ENCODE data around the gene THUMPD1.
A peak's percentile ranks its signal among the peaks of the same experiment; 100 is the strongest.
"Not testable (repeated sequence)": the region's sequence is repeated elsewhere in the genome, so short reads cannot be mapped to it uniquely, and the experiment has no call there.

THUMPD1 gene

DNA sequence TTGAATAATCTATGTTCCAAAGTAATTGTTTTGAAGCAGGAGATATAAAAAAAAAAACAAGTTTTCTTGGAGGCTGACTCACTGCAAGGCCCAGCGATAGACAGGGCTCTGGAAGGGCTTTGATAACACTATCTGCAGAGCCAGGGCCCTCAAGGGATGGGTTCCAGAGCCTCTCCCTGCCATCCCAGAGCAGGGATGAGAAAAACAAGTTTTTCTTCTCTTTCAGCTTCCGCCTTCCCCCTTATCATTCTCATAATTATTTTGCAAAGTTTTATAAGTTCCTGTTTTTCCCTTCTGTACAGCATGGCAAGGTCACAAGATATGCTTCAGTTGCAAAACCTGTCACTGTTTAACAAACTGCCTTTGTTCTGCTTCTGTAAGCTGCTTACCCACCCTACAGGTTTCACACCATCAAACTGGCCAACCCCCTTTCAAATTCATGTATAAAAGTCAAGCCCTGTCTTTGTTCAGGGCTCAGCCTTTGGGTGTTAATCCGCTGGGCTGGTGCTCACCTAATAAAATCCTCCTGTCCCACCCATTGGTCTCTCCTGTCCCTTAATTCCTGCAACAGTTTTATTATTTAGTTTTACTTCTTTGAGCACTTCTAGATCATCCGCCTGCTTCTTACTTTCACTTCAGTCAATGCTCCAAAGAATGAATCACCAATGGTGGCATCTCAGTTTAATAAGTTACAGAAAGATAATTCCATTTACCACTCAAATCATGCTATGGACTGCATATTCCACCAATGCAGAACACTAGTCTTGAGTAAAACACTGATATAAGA, 5.6 kb upstream of the THUMPD1 start:
- DNase-seq (ENCODE audit: low read depth) = no peak

DNA sequence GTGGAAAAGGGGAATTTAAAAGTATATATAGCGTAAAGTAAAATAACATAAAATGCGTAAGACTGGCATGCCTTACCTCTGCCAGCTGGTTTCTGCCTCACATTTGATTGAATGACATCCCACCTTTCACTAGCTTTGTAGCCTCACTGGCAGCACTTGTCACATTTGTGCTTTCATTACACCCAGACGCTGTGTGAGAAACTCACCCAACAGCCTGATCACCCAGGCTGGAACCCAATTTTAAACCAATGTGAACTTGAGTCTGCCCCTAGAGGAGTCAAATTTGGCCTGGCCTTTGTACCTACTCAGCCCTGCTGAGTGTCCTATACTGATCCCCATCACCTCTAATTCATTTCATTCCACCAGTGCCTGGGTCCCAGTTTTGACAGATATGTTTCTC, 4.8 kb upstream of the THUMPD1 start:
- DNase-seq (ENCODE audit: low read depth) = no peak

DNA sequence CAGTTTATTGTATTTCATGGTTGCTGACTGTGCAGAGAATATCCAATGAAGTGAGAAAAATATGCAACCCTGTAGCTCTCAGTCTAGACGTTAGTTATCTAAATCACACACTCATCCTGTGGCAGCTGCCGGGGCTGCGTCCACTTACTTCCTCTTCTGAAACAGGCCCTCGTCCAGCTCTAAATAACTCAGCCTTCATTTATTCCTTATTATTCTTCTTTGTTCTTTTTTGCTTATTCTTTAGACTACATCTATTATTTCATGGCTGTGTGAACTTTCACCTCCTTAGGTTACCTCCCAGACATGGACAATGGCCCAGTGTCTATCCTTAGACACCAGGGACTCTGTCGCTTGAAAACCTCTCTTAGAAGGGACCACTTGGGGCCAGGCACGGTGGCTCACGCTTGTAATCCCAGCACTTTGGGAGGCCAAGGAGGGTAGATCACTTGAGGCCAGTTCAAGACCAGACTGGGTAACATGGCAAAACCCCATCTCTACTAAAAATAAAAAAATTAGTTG, 3.4 kb upstream of the THUMPD1 start:
- no peak for DNase-seq (ENCODE audit: low read depth)

DNA sequence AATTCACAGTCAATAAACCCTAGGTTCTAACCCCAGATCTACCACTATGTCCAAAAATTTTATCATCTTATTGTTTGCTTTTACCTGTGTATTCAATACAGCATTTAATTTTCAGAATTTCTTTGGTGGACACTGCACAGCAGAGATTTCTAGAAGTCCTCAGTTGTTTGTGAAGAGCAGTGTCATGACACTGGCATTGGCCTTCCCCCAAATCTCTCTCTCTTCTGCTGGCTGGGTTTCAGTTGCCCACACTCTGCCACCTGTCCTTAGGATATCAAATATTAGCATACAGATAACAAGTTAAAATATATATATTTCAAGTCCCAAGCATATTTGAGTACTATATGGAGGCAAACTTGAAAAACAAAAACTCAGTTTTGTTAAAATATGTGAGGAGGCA, 2.0 kb upstream of the THUMPD1 start:
- DNase-seq (ENCODE audit: low read depth) = no peak

- DNase-seq (ENCODE audit: low read depth) = peak; percentile 50
These were observed 607 bp downstream of the THUMPD1 start for GRCh38 chr16:20740901-20741521.

DNA sequence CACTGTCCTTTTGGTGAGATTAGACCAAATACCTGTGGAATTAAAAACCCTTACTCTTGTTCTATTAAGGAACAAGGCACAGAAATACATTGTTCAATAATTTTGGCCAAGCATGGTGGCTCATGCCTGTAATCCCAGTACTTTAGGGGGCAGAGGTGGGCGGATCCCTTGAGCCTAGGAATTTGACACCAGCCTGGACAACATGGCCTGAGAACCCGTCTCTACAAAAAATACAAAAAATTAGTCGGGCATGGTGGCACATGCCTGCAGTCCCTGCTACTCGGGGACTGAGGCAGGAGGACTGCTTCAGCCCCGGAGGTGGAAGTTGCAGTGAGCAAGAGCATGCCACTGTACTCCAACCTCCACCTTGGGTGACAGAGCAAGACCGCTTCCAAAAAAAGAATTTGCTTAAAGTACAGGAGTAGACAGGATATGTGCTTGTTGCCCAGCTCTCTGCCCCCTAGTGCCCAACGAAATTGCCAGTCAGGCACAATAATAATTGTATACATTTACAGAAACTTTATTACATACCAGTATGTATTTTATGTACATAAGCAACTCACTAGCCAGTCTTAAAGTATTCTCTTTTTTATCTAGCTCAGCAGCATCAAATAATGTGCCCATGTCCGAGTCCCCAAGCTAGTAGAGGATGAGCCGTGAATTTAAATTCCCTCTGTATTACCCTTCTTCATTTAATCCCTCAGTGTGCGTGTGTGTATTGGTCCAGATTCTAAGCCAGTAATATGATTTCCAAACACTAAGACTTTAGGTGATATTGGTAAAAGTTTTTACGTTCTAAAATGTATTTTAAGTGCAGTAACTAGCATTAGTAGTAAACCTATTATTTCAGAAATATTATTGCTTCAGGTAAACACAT, 1.4 kb downstream of the THUMPD1 start:
- DNase-seq (ENCODE audit: low read depth) = no peak

DNA sequence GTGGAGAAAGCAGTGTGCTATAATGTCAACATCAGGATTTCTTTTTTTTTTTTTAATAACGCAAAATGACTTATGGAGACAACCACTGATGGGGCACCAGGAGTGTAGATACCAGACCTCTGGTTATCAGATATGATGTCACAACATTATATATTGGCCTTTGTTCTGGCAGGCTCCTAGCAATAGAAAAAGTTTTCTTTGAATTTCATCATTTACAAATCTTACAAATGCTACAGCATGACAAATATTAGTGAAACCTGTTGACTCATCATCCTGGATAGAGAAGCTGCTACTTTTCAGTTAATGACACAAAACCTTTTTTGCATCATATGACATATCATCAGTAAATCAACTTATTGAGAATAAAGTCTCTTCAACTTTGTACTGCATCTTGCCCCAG, 6.1 kb downstream of the THUMPD1 start:
- no peak for DNase-seq (ENCODE audit: low read depth)

DNA sequence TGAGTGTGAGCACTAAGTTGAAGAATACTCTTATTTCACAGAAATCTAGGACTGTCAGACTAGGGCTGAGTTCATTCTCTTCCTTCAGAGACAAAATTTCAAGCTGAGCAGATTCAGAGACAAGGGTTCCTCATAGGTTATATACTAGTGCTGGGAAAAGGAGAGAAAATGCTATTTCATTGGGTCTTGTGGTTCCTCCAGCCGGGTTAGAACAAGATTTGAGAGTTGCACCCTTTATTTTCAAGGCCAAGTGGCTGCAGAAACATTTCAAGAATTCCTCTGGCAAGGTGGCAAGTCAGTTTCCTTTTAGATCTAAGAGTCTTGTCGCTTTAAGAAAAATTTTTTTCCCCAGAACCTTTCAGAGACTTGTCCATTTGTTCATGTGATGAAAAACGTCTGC, 6.8 kb downstream of the THUMPD1 start:
- no peak for DNase-seq (ENCODE audit: low read depth)

DNA sequence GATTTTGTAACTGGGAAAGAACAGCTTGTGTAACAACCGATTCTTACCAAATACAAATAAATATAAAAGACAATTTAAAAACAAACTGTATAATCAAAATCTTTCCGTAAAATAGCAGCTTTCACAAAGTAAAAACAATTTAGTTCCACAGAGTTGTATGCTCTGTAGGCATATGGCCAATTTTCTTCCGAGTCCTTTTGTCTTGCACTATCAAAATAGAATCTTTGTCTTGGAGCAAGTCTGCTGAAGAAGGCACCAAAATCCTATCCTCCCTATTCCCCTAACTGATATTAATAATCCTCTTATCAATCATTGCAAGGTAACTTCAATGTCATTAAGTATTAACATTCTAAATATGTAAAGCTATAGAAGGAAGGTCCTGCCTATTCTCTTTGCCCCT, 7.6 kb downstream of the THUMPD1 start:
- DNase-seq (ENCODE audit: low read depth) = no peak

GRCh38 chr16:20729141-20729540, 12.5 kb downstream of the THUMPD1 start:
- DNase-seq (ENCODE audit: low read depth) = no peak

GRCh38 chr16:20727181-20727580, 14.4 kb downstream of the THUMPD1 start:
- no peak for DNase-seq (ENCODE audit: low read depth)

DNA sequence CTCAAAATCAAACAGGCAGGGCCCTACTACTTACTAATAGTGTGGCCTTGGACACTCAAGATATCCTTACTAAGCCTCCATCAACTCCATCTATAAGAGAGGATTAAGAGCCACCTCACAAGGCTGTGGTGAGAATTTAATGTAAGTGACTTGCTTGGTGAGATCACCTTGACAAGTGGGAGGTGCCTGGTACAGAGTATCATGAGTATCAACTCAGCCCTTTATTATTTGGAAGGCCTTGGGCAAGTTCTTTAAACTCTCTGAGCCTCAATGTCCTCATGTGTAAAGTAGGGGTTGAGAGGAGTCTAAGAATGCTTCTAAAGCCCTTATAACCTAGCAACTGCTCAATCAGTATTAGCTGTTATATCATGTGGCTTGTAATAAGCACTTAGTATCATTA, 15.0 kb downstream of the THUMPD1 start:
- no peak for DNase-seq (ENCODE audit: low read depth)

- DNase-seq (ENCODE audit: low read depth) = no peak
These were observed 21.4 kb downstream of the THUMPD1 start for GRCh38 chr16:20720251-20720650.

GRCh38 chr16:20717718-20718117, 23.9 kb downstream of the THUMPD1 start:
- DNase-seq (ENCODE audit: low read depth) = not testable (repeated sequence)

DNA sequence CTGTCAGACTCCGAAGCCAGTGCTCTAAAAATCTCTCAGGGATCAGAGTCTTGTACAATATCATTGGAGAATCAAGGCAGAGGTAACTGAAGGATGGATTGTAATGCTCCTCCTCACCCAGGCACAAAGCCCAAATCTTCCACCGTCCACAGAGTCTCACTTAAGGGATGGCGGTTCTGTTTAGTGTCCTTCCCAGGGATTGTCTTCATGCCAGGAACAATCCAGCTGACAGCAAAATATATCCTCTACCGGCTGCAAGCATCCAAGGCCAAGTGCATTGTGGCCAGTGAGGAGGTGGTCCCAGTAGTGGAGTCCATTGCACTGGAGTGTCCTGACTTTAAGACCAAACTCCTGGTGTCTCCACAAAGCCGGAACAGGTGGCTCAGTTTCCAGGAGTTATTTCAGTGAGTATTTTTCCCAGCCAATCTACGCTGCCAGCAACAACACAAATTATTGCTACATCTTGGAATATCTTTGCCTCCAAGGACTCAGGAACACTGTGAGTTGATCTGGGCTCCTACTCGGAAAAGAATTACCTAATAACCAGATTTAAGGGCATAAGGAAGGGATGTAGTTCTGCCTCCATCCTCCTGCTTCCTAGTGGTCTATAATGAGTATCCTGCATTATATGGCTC, 30.2 kb downstream of the THUMPD1 start:
- DNase-seq (ENCODE audit: low read depth) = no peak

DNA sequence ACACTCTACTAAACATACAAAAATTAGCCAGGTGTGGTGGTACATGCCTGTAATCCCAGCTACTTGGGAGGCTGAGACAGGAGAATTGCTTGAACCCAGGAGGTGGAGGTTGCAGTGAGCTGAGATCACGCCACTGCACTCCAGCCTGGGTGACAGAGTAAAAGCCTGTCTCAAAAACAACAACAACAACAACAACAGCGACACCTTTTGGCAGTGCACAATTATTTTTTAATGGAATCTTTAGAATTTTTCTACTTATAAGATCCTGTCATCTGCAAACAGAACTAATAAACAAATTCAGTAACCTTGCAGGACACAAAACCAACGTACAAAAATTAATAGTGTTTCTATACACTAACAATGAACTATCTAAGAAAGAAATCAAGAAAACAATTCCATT, 33.5 kb downstream of the THUMPD1 start:
- DNase-seq (ENCODE audit: low read depth) = not testable (repeated sequence)

GRCh38 chr16:20707461-20707860, 34.2 kb downstream of the THUMPD1 start:
- DNase-seq (ENCODE audit: low read depth) = no peak

- DNase-seq (ENCODE audit: low read depth) = not testable (repeated sequence)
These were observed 35.6 kb downstream of the THUMPD1 start for GRCh38 chr16:20705972-20706371.

DNA sequence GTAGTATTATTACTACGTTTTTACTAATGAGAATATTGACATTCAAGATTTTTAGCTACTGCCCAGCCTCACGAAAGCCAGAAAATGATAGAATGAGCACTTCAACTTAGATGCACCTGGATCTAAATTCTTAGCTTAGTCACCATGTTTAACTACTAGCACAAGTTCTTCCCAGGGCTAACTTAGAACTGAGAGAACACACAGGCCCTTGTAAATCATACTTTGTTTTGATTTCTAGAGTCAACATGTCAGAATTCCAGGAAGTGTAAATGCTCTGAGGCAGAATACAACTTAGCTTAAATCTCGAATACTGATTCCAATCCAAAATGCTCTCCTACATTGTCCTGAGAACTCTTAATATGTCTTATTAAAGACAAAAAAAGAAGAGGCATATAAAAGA, 37.3 kb downstream of the THUMPD1 start:
- DNase-seq (ENCODE audit: low read depth) = no peak

- not testable (repeated sequence) for DNase-seq (ENCODE audit: low read depth)
These were observed 39.9 kb downstream of the THUMPD1 start for GRCh38 chr16:20701692-20702091.

DNA sequence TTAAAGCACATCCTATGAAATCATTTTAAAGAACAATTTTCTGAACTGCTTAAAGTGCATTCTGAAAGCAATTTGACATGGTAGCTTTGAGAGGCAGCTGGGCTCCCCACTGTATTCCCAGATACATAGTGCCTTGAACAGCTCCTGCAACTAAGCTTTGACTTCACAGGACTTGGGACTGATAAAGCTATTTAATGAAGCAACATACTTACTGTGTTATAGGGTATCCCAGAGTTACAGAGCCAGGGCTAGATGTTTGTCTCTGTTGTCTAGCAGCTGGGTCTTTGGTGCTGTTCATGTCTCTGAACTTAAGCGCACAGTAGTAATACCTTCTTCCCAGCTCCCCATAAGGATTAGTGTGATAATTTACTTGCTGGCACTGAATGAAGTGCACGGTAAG, 45.0 kb downstream of the THUMPD1 start:
- no peak for DNase-seq (ENCODE audit: low read depth)

DNA sequence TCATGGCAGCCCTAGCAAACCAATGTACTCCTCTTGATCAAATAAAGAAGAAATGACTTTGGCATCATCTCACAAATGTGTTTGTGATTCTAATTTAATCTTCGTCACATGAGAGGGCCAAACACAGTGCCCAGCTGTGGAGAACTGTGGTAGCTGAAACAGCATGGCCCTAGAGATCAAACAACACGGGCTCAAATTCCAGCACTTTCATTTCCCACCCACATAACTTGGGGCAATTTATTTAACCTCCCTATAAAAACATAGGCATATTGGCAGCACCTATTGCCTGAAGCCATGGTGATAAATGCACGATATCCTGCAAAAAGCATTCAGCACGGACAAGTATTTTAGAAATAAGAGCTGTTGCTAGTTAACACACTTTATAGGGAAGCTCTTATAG, 46.6 kb downstream of the THUMPD1 start:
- DNase-seq (ENCODE audit: low read depth) = no peak
